A549 (cell line): ENCODE measurements around the gene GMNN. TPM values are rescaled to one million over a fixed set of nuclear protein-coding genes. Genes with fewer than 3 reads are reported as not detected.

Experiments
- ATAC-seq, 2 experiments: fragments of 200-7000 bp in 1 of 2; fragments of >200 bp in 1 of 2; cut with Nextera tagmentation in 1 of 2; cut with Tn5 transposase in 1 of 2; 3 replicates each; pipeline versions ENCODE4 v1.8.0 to v1.9.1; 2018 to 2020; ENCODE audit warnings: mild to moderate bottlenecking in 1 of 2, moderate library complexity in 1 of 2
- CTCF ChIA-PET: fragments of 300-600 bp; sonication (Branson Sonifier 250); formaldehyde crosslinking; extraction: SDS; loops from one replicate; lab custom pipeline; 2021; ENCODE audit warnings: antibody characterized with exemption, inconsistent platforms; lab: Yijun Ruan, JAX
- POLR2A ChIA-PET: fragments of 350-600 bp; formaldehyde crosslinking; extraction: SDS; loops from one replicate; lab custom pipeline; 2021; ENCODE audit warnings: antibody characterized with exemption, inconsistent platforms; lab: Yijun Ruan, JAX
- DNase-seq, 2 experiments: peaks; one replicate each; pipeline versions ENCODE4 v3.0.0 to v3.0.0-alpha.2; 2011 to 2016; ENCODE audit warnings: low read depth in 1 of 2, low spot score in 1 of 2
- FAIRE-seq: peaks from 2 replicates; lab custom pipeline; 2011; peaks lifted over from hg19 to GRCh38; lab: Jason Lieb, UNC
- H3K27ac ChIP-seq, 2 experiments: fragments of >200 bp; sonication (Bioruptor Twin); formaldehyde crosslinking; 3 replicates each; pipeline ENCODE4 v1.5.1; 2016 to 2017
- H3K4me1 ChIP-seq: fragments of >200 bp; sonication (Bioruptor Twin); formaldehyde crosslinking; 3 replicates; pipeline ENCODE4 v1.6.1; 2016
- H3K4me2 ChIP-seq: fragments of >200 bp; sonication (Bioruptor Twin); formaldehyde crosslinking; 3 replicates; pipeline ENCODE4 v1.6.1; 2016
- H3K4me3 ChIP-seq: fragments of >200 bp; sonication (Bioruptor Twin); formaldehyde crosslinking; 3 replicates; pipeline ENCODE4 v1.5.1; 2016
- H3K9me3 ChIP-seq: fragments of >200 bp; sonication (Bioruptor Twin); formaldehyde crosslinking; 3 replicates; pipeline ENCODE4 v1.6.1; 2016
- BHLHE40 ChIP-seq: IDR thresholded peaks from 2 replicates; pipeline ENCODE4 v1.6.1; 2012; ENCODE audit warnings: low read depth, low read length, inconsistent platforms
- CBX2 ChIP-seq: fragments of 200-600 bp; sonication (generic); IDR thresholded peaks from 2 replicates; pipeline ENCODE4 v1.6.1; 2016; ENCODE audit warnings: low read depth, mild to moderate bottlenecking, borderline replicate concordance
- CBX8 ChIP-seq: fragments of 200-600 bp; sonication (generic); IDR thresholded peaks from 2 replicates; pipeline ENCODE4 v1.6.1; 2016
- CTCF ChIP-seq: fragments of >200 bp; sonication (Bioruptor Twin); formaldehyde crosslinking; IDR thresholded peaks from 3 replicates; pipeline ENCODE4 v1.5.1; 2016
- ESRRA ChIP-seq: fragments of 150-350 bp; IDR thresholded peaks from 2 replicates; pipeline ENCODE4 v1.6.1; 2014; ENCODE audit warnings: mild to moderate bottlenecking, low read length, borderline replicate concordance
- HES2 ChIP-seq: fragments of >200 bp; sonication (Bioruptor Twin); formaldehyde crosslinking; IDR thresholded peaks from 2 replicates; pipeline ENCODE4 v1.6.1; 2016
- HOXA7 ChIP-seq: fragments of 250-450 bp; sonication (Bioruptor Pico); IDR thresholded peaks from 2 replicates; pipeline ENCODE4 v1.5.0; 2020; ENCODE audit warnings: mild to moderate bottlenecking, moderate library complexity
- KDM1A ChIP-seq: fragments of 200-600 bp; sonication (generic); IDR thresholded peaks from 2 replicates; pipeline ENCODE4 v1.6.1; 2016; ENCODE audit warnings: low read depth, mild to moderate bottlenecking
- MYC ChIP-seq: IDR thresholded peaks from 2 replicates; pipeline ENCODE4 v1.6.1; 2012; ENCODE audit warnings: mild to moderate bottlenecking, inconsistent platforms, low read length, improper control_type of control experiment, borderline replicate concordance
- PHF8 ChIP-seq: fragments of 200-600 bp; sonication (generic); IDR thresholded peaks from 2 replicates; pipeline ENCODE4 v1.6.1; 2016; ENCODE audit warnings: low read depth, mild to moderate bottlenecking, antibody characterized with exemption, moderate library complexity, borderline replicate concordance
- RAD21 ChIP-seq, 2 experiments: fragments of >200 bp in 1 of 2; sonication (Bioruptor Twin) in 1 of 2; formaldehyde crosslinking in 1 of 2; IDR thresholded peaks in 1 of 2; conservative IDR thresholded peaks in 1 of 2; 2 replicates in 1 of 2; 3 replicates in 1 of 2; pipeline ENCODE4 v1.6.1; 2012 to 2018; ENCODE audit warnings: inconsistent platforms in 1 of 2
- RCOR1 ChIP-seq: fragments of 150-350 bp; IDR thresholded peaks from 2 replicates; pipeline ENCODE4 v1.6.1; 2014; ENCODE audit warnings: antibody characterized with exemption, low read length, low read depth
- RFX5 ChIP-seq: fragments of 450-650 bp; IDR thresholded peaks from 2 replicates; pipeline ENCODE4 v1.7.1; 2014; ENCODE audit warnings: antibody characterized with exemption, mild to moderate bottlenecking, moderate library complexity
- SMC3 ChIP-seq: fragments of >200 bp; sonication (Bioruptor Twin); formaldehyde crosslinking; IDR thresholded peaks from 3 replicates; pipeline ENCODE4 v1.6.1; 2018; ENCODE audit warnings: inconsistent platforms
- ZC3H11A ChIP-seq: fragments of 450-650 bp; IDR thresholded peaks from 2 replicates; pipeline ENCODE4 v1.6.1; 2014; ENCODE audit warnings: antibody characterized with exemption, mild to moderate bottlenecking
- ZFP36 ChIP-seq: fragments of 450-650 bp; IDR thresholded peaks from 2 replicates; pipeline ENCODE4 v1.6.1; 2014; ENCODE audit warnings: borderline replicate concordance; ENCODE audit not compliant: partially characterized antibody
- ZSCAN20 ChIP-seq: fragments of 250-450 bp; sonication (Bioruptor Pico); IDR thresholded peaks from 2 replicates; pipeline ENCODE4 v1.8.0; 2022; ENCODE audit warnings: mild to moderate bottlenecking, moderate library complexity
- WGBS: methylation state at CpG from one replicate; pipeline ENCODE4 v1.1.6; 2017; ENCODE audit errors: missing lambda C conversion rate; 5-methylcytosine and 5-hydroxymethylcytosine counted together
- polyA plus RNA-seq, 4 experiments: library from polyadenylated mRNA; depleted of rRNA in 3 of 4; stranded (reverse); fragments of >200 nt; fragmentation: RNase III in 1 of 4; extraction: RNeasy Plus Mini Kit Qiagen cat#74134 plus additional on column Dnase treatment in 1 of 4; gene quantifications; 2 replicates in 3 of 4; 3 replicates in 1 of 4; pipeline ENCODE4 v1.2.3, GENCODE V29; 2011 to 2017
- TF ChIP-seq, protein P1 (sequence below): IDR thresholded peaks from 2 replicates; pipeline ENCODE4 v1.6.1; 2012
- TF ChIP-seq, protein P2 (sequence below): fragments of 150-350 bp; IDR thresholded peaks from 2 replicates; pipeline ENCODE4 v1.6.1; 2014; ENCODE audit warnings: low read depth, mild to moderate bottlenecking, low read length
- TF ChIP-seq, protein P3 (sequence below): fragments of >200 bp; sonication (Bioruptor Twin); formaldehyde crosslinking; IDR thresholded peaks from 3 replicates; pipeline ENCODE4 v1.6.1; 2016

The GMNN gene
- polyA plus RNA-seq, 2 of the 4 experiments (the other 2 are of a cell fraction), result 59.2 to 59.4 TPM

DNA sequence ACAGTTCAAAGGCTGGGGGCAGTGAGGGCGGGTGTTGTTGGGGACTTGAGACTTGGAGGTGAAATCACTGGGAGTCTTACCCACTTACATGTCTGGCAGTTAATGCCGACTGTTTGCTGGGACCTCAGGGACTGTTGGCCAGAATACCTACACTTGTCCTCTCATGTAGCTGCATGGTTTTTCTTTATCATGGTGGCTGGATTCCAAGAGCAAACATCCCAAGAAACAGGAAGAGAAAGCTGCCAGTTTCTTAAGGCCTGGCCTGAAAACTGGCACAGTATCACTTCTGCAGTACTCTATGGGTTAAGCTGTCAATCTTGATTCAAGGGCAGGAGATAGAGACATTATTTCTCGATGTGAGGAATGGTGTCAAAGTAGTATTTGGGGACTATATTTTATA, 36.0 kb upstream of the GMNN start:
- ChIA-PET POLR2A (interaction anchor here (1.2 kb wide), 1 partner anchor 17 kb away, joined by 3 read pairs; no protein-coding TSS in a partner anchor), CTCF (interaction anchor here (1.2 kb wide), 1 partner anchor 15 kb away, joined by 5 read pairs; no protein-coding TSS in a partner anchor)
- FAIRE-seq (no peak), ATAC-seq (no peak), DNase-seq (no peak)
- Histone ChIP-seq H3K4me2 (no peak overlapping the region), H3K4me1 (peaks cover 14% of the 10 kb centered on the region), H3K27ac (no peak overlapping the region), H3K9me3 (no peaks in the 10 kb centered on the region), H3K4me3 (no peak overlapping the region)
- TF ChIP-seq, protein P1, sequence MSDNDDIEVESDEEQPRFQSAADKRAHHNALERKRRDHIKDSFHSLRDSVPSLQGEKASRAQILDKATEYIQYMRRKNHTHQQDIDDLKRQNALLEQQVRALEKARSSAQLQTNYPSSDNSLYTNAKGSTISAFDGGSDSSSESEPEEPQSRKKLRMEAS, result no peak
- TF ChIP-seq ZC3H11A, result no peak
- no peak for TF ChIP-seq CBX8
- TF ChIP-seq PHF8, result no peak
- TF ChIP-seq RFX5, result no peak
- no peak for TF ChIP-seq ZFP36
- no peak for TF ChIP-seq RAD21 (conservative IDR thresholded peaks at IDR 0.05 in 1 of 2, IDR thresholded peaks at IDR 0.05 in 1 of 2)
- 38% methylated on average over 2 of the region's 3 CpGs for WGBS

DNA sequence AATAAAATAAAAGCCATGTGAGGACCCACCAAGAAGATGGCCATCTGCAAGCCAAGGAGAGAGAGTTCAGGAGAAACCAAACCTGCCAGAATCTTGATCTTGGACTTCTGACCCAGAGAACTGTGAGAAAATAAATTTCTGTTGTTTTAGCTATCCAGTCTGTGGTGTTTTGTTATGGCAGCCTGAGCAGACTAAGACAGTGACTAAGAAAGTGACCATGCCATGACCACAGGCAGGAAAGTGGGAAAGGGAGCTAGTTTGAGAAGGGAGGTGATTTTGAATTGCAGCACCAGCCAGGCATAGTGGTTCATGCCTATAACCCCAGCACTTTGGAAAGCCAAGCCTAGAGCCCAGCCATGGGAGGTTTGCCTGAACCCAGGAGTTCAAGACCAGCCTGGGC, 33.9 kb upstream of the GMNN start:
- DNase-seq (no peak), ATAC-seq (no peak), FAIRE-seq (no peak)
- Histone ChIP-seq H3K4me1 (peaks cover 19% of the 10 kb centered on the region), H3K27ac (no peak overlapping the region), H3K9me3 (no peaks in the 10 kb centered on the region), H3K4me3 (no peak overlapping the region), H3K4me2 (no peak overlapping the region)
- TF ChIP-seq CBX2, result no peak
- no peak for TF ChIP-seq BHLHE40
- TF ChIP-seq, protein P2, sequence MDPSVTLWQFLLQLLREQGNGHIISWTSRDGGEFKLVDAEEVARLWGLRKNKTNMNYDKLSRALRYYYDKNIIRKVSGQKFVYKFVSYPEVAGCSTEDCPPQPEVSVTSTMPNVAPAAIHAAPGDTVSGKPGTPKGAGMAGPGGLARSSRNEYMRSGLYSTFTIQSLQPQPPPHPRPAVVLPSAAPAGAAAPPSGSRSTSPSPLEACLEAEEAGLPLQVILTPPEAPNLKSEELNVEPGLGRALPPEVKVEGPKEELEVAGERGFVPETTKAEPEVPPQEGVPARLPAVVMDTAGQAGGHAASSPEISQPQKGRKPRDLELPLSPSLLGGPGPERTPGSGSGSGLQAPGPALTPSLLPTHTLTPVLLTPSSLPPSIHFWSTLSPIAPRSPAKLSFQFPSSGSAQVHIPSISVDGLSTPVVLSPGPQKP, result no peak
- TF ChIP-seq, protein P3, sequence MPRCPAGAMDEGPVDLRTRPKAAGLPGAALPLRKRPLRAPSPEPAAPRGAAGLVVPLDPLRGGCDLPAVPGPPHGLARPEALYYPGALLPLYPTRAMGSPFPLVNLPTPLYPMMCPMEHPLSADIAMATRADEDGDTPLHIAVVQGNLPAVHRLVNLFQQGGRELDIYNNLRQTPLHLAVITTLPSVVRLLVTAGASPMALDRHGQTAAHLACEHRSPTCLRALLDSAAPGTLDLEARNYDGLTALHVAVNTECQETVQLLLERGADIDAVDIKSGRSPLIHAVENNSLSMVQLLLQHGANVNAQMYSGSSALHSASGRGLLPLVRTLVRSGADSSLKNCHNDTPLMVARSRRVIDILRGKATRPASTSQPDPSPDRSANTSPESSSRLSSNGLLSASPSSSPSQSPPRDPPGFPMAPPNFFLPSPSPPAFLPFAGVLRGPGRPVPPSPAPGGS, result no peak
- no peak for TF ChIP-seq MYC
- no peak for TF ChIP-seq SMC3
- no peak for TF ChIP-seq RCOR1
- no peak for TF ChIP-seq ESRRA
- no peak for TF ChIP-seq HOXA7 (CRISPR knock-in tag)
- TF ChIP-seq KDM1A, result no peak
- TF ChIP-seq ZFP36, result no peak
- TF ChIP-seq ZSCAN20 (CRISPR knock-in tag), result no peak
- no peak for TF ChIP-seq CTCF
- TF ChIP-seq CBX8, result no peak
- no peak for TF ChIP-seq HES2
- no peak for TF ChIP-seq PHF8
- CTCF ChIA-PET, result interaction anchor here (1.0 to 2.1 kb wide), 2 partner anchors 26 to 160 kb away, joined by 5 to 6 read pairs; no protein-coding TSS in a partner anchor
- POLR2A ChIA-PET, result interaction anchor here (0.5 to 0.8 kb wide), 2 partner anchors 21 to 22 kb away, joined by 3 read pairs; partner anchors contain the start of gene C6orf62
